HT-29 (cell line): ENCODE results near the gene TTR. TPM values are rescaled to one million over a fixed set of nuclear protein-coding genes. Genes with fewer than 3 reads are reported as not detected.

Experiments
- DNase-seq: peaks from one replicate; pipeline ENCODE4 v3.0.0-alpha.2; 2015; ENCODE audit warnings: low spot score
- total RNA-seq: library from RNA; depleted of rRNA; stranded (reverse); fragments of >200 nt; shearing (Covaris generic); gene quantifications from 2 replicates; pipeline ENCODE4 v1.2.3, GENCODE V29; 2014; rRNA removed

TTR gene
- 1.3 and 2.8 TPM in 2 replicates for total RNA-seq

- DNase-seq: no peak
Measured at GRCh38 chr18:31591628-31592027, at the start of gene TTR. TSS of gene TTR (plus strand) at chr18:31591877. CDS start at chr18:31591903, 26 bp downstream.

- DNase-seq: no peak
Measured at GRCh38 chr18:31546476-31546875, 45.2 kb upstream of the TTR start.

GRCh38 chr18:31548853-31549252 lies 42.8 kb upstream of the TTR start:
- no peak for DNase-seq

GRCh38 chr18:31549416-31549815 lies 42.3 kb upstream of the TTR start:
- no peak for DNase-seq

- DNase-seq: no peak
Measured at GRCh38 chr18:31551883-31552282, 39.8 kb upstream of the TTR start.

- no peak for DNase-seq
Measured at GRCh38 chr18:31553800-31554199, 37.9 kb upstream of the TTR start.

- no peak for DNase-seq
Measured at GRCh38 chr18:31554776-31555175, 36.9 kb upstream of the TTR start.

GRCh38 chr18:31555971-31556747 lies 35.5 kb upstream of the TTR start:
- DNase-seq: peak; percentile 79

- no peak for DNase-seq
Measured at GRCh38 chr18:31557446-31557845, 34.2 kb upstream of the TTR start.

- DNase-seq: no peak
Measured at GRCh38 chr18:31558567-31558966, 33.1 kb upstream of the TTR start.

GRCh38 chr18:31562726-31563125 lies 29.0 kb upstream of the TTR start:
- no peak for DNase-seq

- DNase-seq: no peak
Measured at GRCh38 chr18:31563778-31564177, 27.9 kb upstream of the TTR start.

- DNase-seq: no peak
Measured at GRCh38 chr18:31565345-31565744, 26.3 kb upstream of the TTR start.

GRCh38 chr18:31565782-31566512 lies 25.7 kb upstream of the TTR start:
- DNase-seq: no peak

GRCh38 chr18:31566576-31567306 lies 24.9 kb upstream of the TTR start:
- no peak for DNase-seq

GRCh38 chr18:31572368-31572767 lies 19.3 kb upstream of the TTR start:
- DNase-seq: no peak

- no peak for DNase-seq
Measured at GRCh38 chr18:31573051-31573450, 18.6 kb upstream of the TTR start.

GRCh38 chr18:31574359-31574758 lies 17.3 kb upstream of the TTR start:
- DNase-seq: no peak

- no peak for DNase-seq
Measured at GRCh38 chr18:31575515-31576257, 16.0 kb upstream of the TTR start.

GRCh38 chr18:31576670-31577069 lies 15.0 kb upstream of the TTR start:
- no peak for DNase-seq

GRCh38 chr18:31577195-31577594 lies 14.5 kb upstream of the TTR start:
- no peak for DNase-seq

GRCh38 chr18:31578126-31578525 lies 13.6 kb upstream of the TTR start:
- DNase-seq: no peak
